NB4 (cell line): Measurements from ENCODE around the gene C10orf143.
"Not testable (repeated sequence)": the region's sequence is repeated elsewhere in the genome, so short reads cannot be mapped to it uniquely, and the experiment has no call there.

Experiments used
- DNase-seq: peaks from one replicate; pipeline ENCODE4 v3.0.0; 2010; ENCODE audit warnings: low read depth
- H3K4me3 ChIP-seq: one replicate; pipeline ENCODE4 v1.5.1; 2011; ENCODE audit warnings: mild to moderate bottlenecking, low read depth, low read length, moderate library complexity
- MYC ChIP-seq: IDR thresholded peaks from 2 replicates; pipeline ENCODE4 v1.6.1; 2011; ENCODE audit warnings: low read depth, low read length
- POLR2A ChIP-seq: IDR thresholded peaks from 2 replicates; pipeline ENCODE4 v1.6.1; 2011; ENCODE audit warnings: mild to moderate bottlenecking; ENCODE audit not compliant: insufficient read length; ENCODE audit errors: extremely low read depth
- TF ChIP-seq, protein P1 (sequence below): IDR thresholded peaks from one replicate; pipeline ENCODE4 v1.5.1; 2012; ENCODE audit warnings: low read depth, low read length
- TF ChIP-seq, protein P2 (sequence below): IDR thresholded peaks from 2 replicates; pipeline ENCODE4 v1.6.1; 2011; ENCODE audit warnings: low read depth, low read length

C10orf143 gene

DNA sequence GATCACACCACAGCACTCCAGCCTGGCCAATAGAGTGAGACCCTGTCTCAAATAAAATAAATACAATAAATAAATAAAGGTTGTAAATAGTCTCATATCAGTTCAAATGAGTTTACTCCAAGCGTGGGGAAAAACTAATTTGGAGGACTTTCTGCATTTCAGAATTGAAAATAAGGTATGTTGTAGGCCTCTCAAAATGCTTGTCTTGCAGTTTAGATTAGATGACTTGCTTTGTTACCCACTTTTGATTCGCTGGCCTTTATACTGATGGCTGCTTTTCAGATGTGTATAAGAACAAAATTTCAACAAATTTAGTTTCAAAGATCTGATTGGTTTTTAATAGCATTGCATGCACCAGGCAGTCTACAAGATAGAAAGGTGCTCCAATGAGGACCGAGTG lies 2.2 kb upstream of the C10orf143 start:
- no peak for DNase-seq
- TF ChIP-seq, protein P1, sequence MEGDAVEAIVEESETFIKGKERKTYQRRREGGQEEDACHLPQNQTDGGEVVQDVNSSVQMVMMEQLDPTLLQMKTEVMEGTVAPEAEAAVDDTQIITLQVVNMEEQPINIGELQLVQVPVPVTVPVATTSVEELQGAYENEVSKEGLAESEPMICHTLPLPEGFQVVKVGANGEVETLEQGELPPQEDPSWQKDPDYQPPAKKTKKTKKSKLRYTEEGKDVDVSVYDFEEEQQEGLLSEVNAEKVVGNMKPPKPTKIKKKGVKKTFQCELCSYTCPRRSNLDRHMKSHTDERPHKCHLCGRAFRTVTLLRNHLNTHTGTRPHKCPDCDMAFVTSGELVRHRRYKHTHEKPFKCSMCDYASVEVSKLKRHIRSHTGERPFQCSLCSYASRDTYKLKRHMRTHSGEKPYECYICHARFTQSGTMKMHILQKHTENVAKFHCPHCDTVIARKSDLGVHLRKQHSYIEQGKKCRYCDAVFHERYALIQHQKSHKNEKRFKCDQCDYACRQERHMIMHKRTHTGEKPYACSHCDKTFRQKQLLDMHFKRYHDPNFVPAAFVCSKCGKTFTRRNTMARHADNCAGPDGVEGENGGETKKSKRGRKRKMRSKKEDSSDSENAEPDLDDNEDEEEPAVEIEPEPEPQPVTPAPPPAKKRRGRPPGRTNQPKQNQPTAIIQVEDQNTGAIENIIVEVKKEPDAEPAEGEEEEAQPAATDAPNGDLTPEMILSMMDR, result no peak
- no peak for TF ChIP-seq MYC
- TF ChIP-seq, protein P2, sequence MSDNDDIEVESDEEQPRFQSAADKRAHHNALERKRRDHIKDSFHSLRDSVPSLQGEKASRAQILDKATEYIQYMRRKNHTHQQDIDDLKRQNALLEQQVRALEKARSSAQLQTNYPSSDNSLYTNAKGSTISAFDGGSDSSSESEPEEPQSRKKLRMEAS, result no peak
- TF ChIP-seq POLR2A, result no peak
- no peak overlapping the region for H3K4me3 ChIP-seq

DNA sequence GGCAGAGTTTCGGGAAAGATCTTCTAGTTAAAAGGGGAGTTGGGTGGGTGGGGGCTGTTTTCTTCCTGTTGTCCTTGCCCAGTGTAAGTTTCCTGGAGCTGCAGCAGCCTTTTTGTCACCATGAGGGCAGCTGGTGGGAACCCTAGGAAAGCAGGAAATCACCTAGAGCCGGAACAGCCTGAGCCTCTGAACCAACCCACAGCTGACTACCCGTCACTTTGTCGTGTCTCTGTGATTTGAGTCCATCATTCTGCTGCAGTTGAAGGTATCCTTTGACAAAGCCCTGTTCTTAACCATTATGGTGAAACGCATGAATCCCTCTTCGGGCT lies 1.2 kb upstream of the C10orf143 start:
- TF ChIP-seq, protein P1, result no peak
- TF ChIP-seq, protein P2, result no peak
- TF ChIP-seq POLR2A (no peak), MYC (no peak)
- DNase-seq, result no peak
- peak overlapping the region; percentile 82 for H3K4me3 ChIP-seq

DNA sequence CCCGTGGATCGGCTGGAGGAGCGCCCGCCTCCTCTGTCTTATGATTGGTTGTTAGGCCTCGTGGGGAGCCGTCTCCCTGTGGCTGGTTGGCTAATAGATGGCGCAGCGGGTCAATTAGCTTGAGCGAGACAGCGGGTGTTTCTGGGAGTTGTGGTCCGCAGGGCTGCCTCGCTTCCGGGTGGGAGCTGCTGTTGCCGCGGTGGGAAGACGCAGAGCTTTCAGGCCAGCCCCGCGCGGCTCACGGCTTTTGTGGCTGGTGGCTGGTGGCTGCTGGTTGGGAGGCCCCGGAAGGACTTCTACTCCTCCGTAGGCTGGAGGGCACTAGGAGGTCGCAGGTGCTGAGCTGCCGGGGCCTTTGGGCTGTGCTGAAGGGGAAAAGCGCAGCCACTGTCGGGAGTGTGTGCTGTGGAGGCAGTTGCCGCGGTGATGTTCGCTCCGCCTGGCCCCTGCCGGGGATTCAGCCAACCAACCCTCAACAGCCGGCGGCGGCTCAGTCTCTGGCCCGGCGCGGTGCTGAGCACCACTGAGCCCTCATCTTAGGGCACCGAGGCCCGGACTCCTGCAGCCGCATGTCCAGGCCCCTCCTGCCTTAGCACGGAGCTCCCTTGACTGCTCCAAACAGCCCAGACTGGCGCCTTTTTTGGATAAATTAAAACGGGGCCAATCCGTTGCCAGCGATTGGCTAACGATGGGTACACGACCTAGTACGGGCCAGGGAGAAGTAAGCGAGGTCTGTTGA lies 652 bp upstream of the C10orf143 start:
- H3K4me3 ChIP-seq, result peak overlapping the region; percentile 82
- peak; percentile 99 for DNase-seq
- peak; percentile 63 for TF ChIP-seq POLR2A
- TF ChIP-seq, protein P1, result no peak
- peak; percentile 61 for TF ChIP-seq MYC
- TF ChIP-seq, protein P2, result peak; percentile 24; the same call in 1 of the 2 replicates

DNA sequence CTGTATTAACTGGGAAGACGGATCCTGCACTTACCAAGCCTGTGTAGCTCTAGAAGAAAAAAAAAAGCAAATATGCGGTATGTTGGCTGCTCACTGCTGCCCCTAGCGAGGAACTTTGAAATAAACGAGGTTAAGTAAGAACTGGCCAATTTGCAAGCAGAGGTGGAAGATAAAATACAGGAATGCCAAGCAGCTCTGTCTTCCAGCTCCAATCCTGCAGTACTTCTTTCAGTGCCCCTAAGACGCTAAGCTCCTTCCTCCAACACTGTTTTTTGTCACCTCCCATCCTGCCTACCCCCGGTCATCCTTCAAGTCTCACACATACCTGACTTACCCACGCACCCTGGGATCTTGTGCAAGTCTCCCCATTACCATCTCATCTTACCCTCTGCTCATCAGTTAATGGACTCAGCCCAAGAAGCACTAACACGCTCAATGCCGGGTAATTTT lies 809 bp downstream of the C10orf143 start:
- TF ChIP-seq MYC (peak; percentile 55; the same call in 1 of the 2 replicates), POLR2A (no peak)
- TF ChIP-seq, protein P1, result peak; percentile 69
- DNase-seq, result peak; percentile 88
- peak overlapping the region; percentile 82 for H3K4me3 ChIP-seq

DNA sequence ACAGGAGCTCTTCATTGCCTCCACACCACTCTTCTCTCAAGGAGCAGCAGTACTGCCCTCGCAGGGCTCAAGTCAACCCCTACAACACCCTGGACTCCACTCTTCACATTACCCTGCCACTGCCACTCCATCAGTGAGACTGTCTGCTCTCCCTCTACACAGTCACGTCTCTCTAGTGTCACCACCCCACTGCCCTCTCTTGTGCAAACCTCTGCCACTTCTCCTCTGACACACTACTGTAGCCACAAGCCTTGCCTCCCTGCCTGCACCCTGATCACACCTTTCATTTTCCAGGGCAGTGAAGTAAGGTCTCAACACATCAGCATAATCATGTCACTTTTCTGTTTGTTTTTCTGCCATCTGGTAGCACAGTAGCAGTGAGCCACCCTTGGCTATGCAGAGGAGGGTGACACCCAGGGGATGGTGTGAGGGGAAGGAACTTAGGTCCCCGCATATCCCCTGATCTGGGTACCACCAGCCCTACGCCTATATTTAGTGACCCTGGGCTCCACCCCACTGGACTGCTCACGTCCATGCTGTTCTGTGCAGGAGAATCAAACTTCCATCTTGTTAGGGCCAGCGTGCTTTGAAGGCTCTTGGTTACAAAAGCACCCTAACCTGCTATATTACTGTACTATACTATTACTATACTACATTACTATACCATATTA lies 1.6 kb downstream of the C10orf143 start:
- H3K4me3 ChIP-seq, result peak overlapping the region; percentile 82
- peak; percentile 36 for DNase-seq
- TF ChIP-seq POLR2A, result no peak
- TF ChIP-seq, protein P1, result no peak
- TF ChIP-seq MYC, result no peak
- TF ChIP-seq, protein P2, result no peak

DNA sequence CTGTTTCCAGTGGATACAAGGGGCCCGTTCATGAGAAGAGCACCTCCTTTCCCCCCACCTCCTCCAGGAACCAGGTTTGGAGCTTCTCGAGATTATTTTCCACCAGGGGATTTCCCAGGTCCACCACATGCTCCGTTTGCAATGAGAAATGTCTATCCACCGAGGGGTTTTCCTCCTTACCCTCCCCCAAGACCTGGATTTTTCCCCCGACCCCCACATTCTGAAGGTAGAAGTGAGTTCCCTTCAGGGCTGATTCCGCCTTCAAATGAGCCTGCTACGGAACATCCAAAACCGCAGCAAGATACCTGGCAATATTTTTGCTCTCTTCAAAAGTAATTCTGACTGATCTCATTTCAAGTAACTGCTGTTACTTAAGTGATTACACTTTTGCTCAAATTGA lies 2.5 kb downstream of the C10orf143 start:
- not testable (repeated sequence) for DNase-seq, H3K4me3 ChIP-seq
